Measurements from ENCODE around the gene KCNQ5.

KCNQ5 gene

GRCh38 chr6:73062837-73063236 is 441.0 kb downstream of the KCNQ5 start:
- no peaks in the 10 kb centered on the region; the same call in 1 of the 2 replicates for H3K36me3 ChIP-seq (ENCODE audit: low read depth)
- ATAC-seq (ENCODE audit: low read depth) = no peak
- no peak for TF ChIP-seq CTCF (IDR thresholded peaks at IDR 0.05; ENCODE audit: poor library complexity, severe bottlenecking)
- H3K4me3 ChIP-seq (ENCODE audit: severe bottlenecking) = no peak overlapping the region
- no peak for DNase-seq (ENCODE audit: low spot score)
- no peak overlapping the region for H3K27ac ChIP-seq (ENCODE audit: poor library complexity, severe bottlenecking)
- H3K9me3 ChIP-seq (ENCODE audit: severe bottlenecking) = no peaks in the 10 kb centered on the region
- peaks cover 5% of the 10 kb centered on the region for H3K4me1 ChIP-seq (ENCODE audit: insufficient read depth, poor library complexity, severe bottlenecking)
- no peaks in the 10 kb centered on the region for H3K27me3 ChIP-seq (ENCODE audit: insufficient read depth, poor library complexity, severe bottlenecking)

- TF ChIP-seq CTCF (IDR thresholded peaks at IDR 0.05; ENCODE audit: poor library complexity, severe bottlenecking) = no peak
These were observed 442.4 kb downstream of the KCNQ5 start for GRCh38 chr6:73064266-73064665.

GRCh38 chr6:73073238-73073637 is 451.4 kb downstream of the KCNQ5 start:
- H3K27me3 ChIP-seq (ENCODE audit: insufficient read depth, poor library complexity, severe bottlenecking) = no peaks in the 10 kb centered on the region
- no peak overlapping the region for H3K4me3 ChIP-seq (ENCODE audit: severe bottlenecking)
- H3K4me1 ChIP-seq (ENCODE audit: insufficient read depth, poor library complexity, severe bottlenecking) = no peaks in the 10 kb centered on the region
- no peaks in the 10 kb centered on the region for H3K36me3 ChIP-seq (ENCODE audit: low read depth)
- ATAC-seq (ENCODE audit: low read depth) = peak; percentile 56; the same call in 1 of the 3 replicates
- no peaks in the 10 kb centered on the region for H3K9me3 ChIP-seq (ENCODE audit: severe bottlenecking)
- TF ChIP-seq CTCF (IDR thresholded peaks at IDR 0.05; ENCODE audit: poor library complexity, severe bottlenecking) = no peak
- no peak overlapping the region for H3K27ac ChIP-seq (ENCODE audit: poor library complexity, severe bottlenecking)
- DNase-seq (ENCODE audit: low spot score) = no peak

More at GRCh38 chr6:73064266-73064665, 442.4 kb downstream of the KCNQ5 start:
- no peak for DNase-seq (ENCODE audit: low spot score)
- no peak overlapping the region for H3K4me3 ChIP-seq (ENCODE audit: severe bottlenecking)
- no peaks in the 10 kb centered on the region; the same call in 1 of the 2 replicates for H3K36me3 ChIP-seq (ENCODE audit: low read depth)
- no peak for ATAC-seq (ENCODE audit: low read depth)
- H3K27me3 ChIP-seq (ENCODE audit: insufficient read depth, poor library complexity, severe bottlenecking) = no peaks in the 10 kb centered on the region
- H3K9me3 ChIP-seq (ENCODE audit: severe bottlenecking) = no peaks in the 10 kb centered on the region
- H3K27ac ChIP-seq (ENCODE audit: poor library complexity, severe bottlenecking) = no peak overlapping the region
- H3K4me1 ChIP-seq (ENCODE audit: insufficient read depth, poor library complexity, severe bottlenecking) = peaks cover 5% of the 10 kb centered on the region

GRCh38 chr6:73074175-73074574 is 452.3 kb downstream of the KCNQ5 start:
- ATAC-seq (ENCODE audit: low read depth) = peak; percentile 93

More at GRCh38 chr6:73074175-73074574, 452.3 kb downstream of the KCNQ5 start:
- Histone ChIP-seq H3K36me3 (ENCODE audit: low read depth) (no peaks in the 10 kb centered on the region), H3K27ac (ENCODE audit: poor library complexity, severe bottlenecking) (peak overlapping the region; percentile 24), H3K9me3 (ENCODE audit: severe bottlenecking) (no peaks in the 10 kb centered on the region), H3K4me1 (ENCODE audit: insufficient read depth, poor library complexity, severe bottlenecking) (peaks cover 4% of the 10 kb centered on the region), H3K27me3 (ENCODE audit: insufficient read depth, poor library complexity, severe bottlenecking) (no peaks in the 10 kb centered on the region), H3K4me3 (ENCODE audit: severe bottlenecking) (no peak overlapping the region)
- TF ChIP-seq CTCF (IDR thresholded peaks at IDR 0.05; ENCODE audit: poor library complexity, severe bottlenecking) = no peak
- no peak for DNase-seq (ENCODE audit: low spot score)

All from RWPE2 (cell line).